GM06990 (cell line): ENCODE results near the gene P4HA3.

Source experiments
- DNase-seq: peaks from one replicate; pipeline ENCODE4 v3.0.0-alpha.2; 2011; ENCODE audit not compliant: insufficient read length; ENCODE audit errors: extremely low read depth
- H3K27me3 ChIP-seq: replicated peaks from 2 replicates; pipeline ENCODE4 v1.6.0; 2011; ENCODE audit warnings: low read length; ENCODE audit not compliant: control insufficient read depth, insufficient read depth
- H3K36me3 ChIP-seq: 2 replicates; pipeline ENCODE4 v1.5.1; 2011; ENCODE audit warnings: low read length; ENCODE audit not compliant: control insufficient read depth, insufficient read depth
- H3K4me3 ChIP-seq: replicated peaks from 2 replicates; pipeline ENCODE4 v1.5.1; 2011; ENCODE audit warnings: low read depth, mild to moderate bottlenecking, control low read depth, low read length
- CTCF ChIP-seq: IDR thresholded peaks from 2 replicates; pipeline ENCODE4 v1.5.1; 2011; ENCODE audit warnings: low read length, control low read depth, mild to moderate bottlenecking, inconsistent platforms; ENCODE audit not compliant: insufficient read depth, poor library complexity, severe bottlenecking

Gene P4HA3

GRCh38 chr11:74248469-74248868, 63.0 kb downstream of the P4HA3 start:
- Histone ChIP-seq H3K36me3 (peaks cover 8% of the 10 kb centered on the region), H3K27me3 (no peaks in the 10 kb centered on the region), H3K4me3 (no peak overlapping the region)
- no peak for TF ChIP-seq CTCF
- no peak for DNase-seq

- DNase-seq: no peak
- TF ChIP-seq CTCF: no peak
- Histone ChIP-seq H3K4me3 (no peak overlapping the region), H3K36me3 (peaks cover 6% of the 10 kb centered on the region), H3K27me3 (no peaks in the 10 kb centered on the region)
Measured at GRCh38 chr11:74238243-74238642, 73.2 kb downstream of the P4HA3 start.

GRCh38 chr11:74237541-74237940, 73.9 kb downstream of the P4HA3 start:
- no peak overlapping the region for H3K4me3 ChIP-seq
- no peak for TF ChIP-seq CTCF
- no peak for DNase-seq
- peaks cover 6% of the 10 kb centered on the region for H3K36me3 ChIP-seq
- no peaks in the 10 kb centered on the region for H3K27me3 ChIP-seq

- H3K27me3 ChIP-seq: no peaks in the 10 kb centered on the region
- no peak overlapping the region for H3K4me3 ChIP-seq
- no peak for DNase-seq
- peaks cover 8% of the 10 kb centered on the region for H3K36me3 ChIP-seq
- no peak for TF ChIP-seq CTCF
Measured at GRCh38 chr11:74235121-74235520, 76.3 kb downstream of the P4HA3 start.

GRCh38 chr11:74233683-74234082, 77.8 kb downstream of the P4HA3 start:
- no peaks in the 10 kb centered on the region for H3K27me3 ChIP-seq
- TF ChIP-seq CTCF: no peak
- no peak overlapping the region for H3K4me3 ChIP-seq
- H3K36me3 ChIP-seq: peaks cover 9% of the 10 kb centered on the region
- no peak for DNase-seq

GRCh38 chr11:74232311-74232950, 79.0 kb downstream of the P4HA3 start:
- DNase-seq: no peak
- no peak for TF ChIP-seq CTCF
- H3K4me3 ChIP-seq: no peak overlapping the region
- H3K27me3 ChIP-seq: no peaks in the 10 kb centered on the region
- H3K36me3 ChIP-seq: peaks cover 9% of the 10 kb centered on the region
